HG02610 (cell line): Measurements from ENCODE around the gene MEOX1.

Experiments used
- ATAC-seq: cut with Tn5 transposase; IDR thresholded peaks from one replicate; pipeline ENCODE4 v1.9.1; 2021; ENCODE audit warnings: mild to moderate bottlenecking, moderate library complexity; ENCODE audit not compliant: unreplicated experiment

The MEOX1 gene

GRCh38 chr17:43680461-43680860 lies 18.7 kb upstream of the MEOX1 start:
- ATAC-seq, result no peak

GRCh38 chr17:43679911-43680310 lies 18.2 kb upstream of the MEOX1 start:
- no peak for ATAC-seq

GRCh38 chr17:43679401-43679800 lies 17.7 kb upstream of the MEOX1 start:
- no peak for ATAC-seq

GRCh38 chr17:43676471-43676870 lies 14.7 kb upstream of the MEOX1 start:
- ATAC-seq, result no peak

- ATAC-seq, result no peak
Observed at GRCh38 chr17:43674394-43674793, 12.7 kb upstream of the MEOX1 start.

GRCh38 chr17:43673516-43674323 lies 12.0 kb upstream of the MEOX1 start:
- ATAC-seq, result no peak

GRCh38 chr17:43671755-43672519 lies 10.2 kb upstream of the MEOX1 start:
- no peak for ATAC-seq

GRCh38 chr17:43671031-43671692 lies 9.4 kb upstream of the MEOX1 start:
- no peak for ATAC-seq

GRCh38 chr17:43670645-43671030 lies 8.9 kb upstream of the MEOX1 start:
- ATAC-seq, result no peak

GRCh38 chr17:43669971-43670644 lies 8.4 kb upstream of the MEOX1 start:
- ATAC-seq, result no peak

- ATAC-seq, result no peak
Observed at GRCh38 chr17:43667947-43668348, 6.2 kb upstream of the MEOX1 start.

GRCh38 chr17:43667506-43667905 lies 5.8 kb upstream of the MEOX1 start:
- no peak for ATAC-seq

GRCh38 chr17:43665937-43666236 lies 4.2 kb upstream of the MEOX1 start:
- ATAC-seq, result no peak

- ATAC-seq, result no peak
Observed at GRCh38 chr17:43665084-43665936, 3.6 kb upstream of the MEOX1 start.

GRCh38 chr17:43664096-43664495 lies 2.4 kb upstream of the MEOX1 start:
- no peak for ATAC-seq

GRCh38 chr17:43663383-43663782 lies 1.7 kb upstream of the MEOX1 start:
- ATAC-seq, result no peak

GRCh38 chr17:43662413-43663141 lies 855 bp upstream of the MEOX1 start:
- no peak for ATAC-seq

GRCh38 chr17:43660816-43661493 lies 767 bp downstream of the MEOX1 start:
- no peak for ATAC-seq
